Measurements from ENCODE around the gene PRELID2. TPM values are rescaled to one million over a fixed set of nuclear protein-coding genes. Genes with fewer than 3 reads are reported as not detected.

PRELID2 gene
- total and polyA plus RNA-seq, 7 donors, result 0.39 to 3.0 (median 1.3) TPM

- peaks cover 11% of the 10 kb centered on the region for H3K4me1 ChIP-seq
- intact Hi-C loops (cut with DNase I), result no loop called here
- no peaks in the 10 kb centered on the region for H3K36me3 ChIP-seq (ENCODE audit: insufficient read depth in 1 of 2, low read depth in 1 of 2)
- no peak overlapping the region for H3K4me3 ChIP-seq
- DNase-seq, result no peak
- H3K27me3 ChIP-seq (ENCODE audit: insufficient read depth in 3 of 3, low read length in 2 of 3), result no peaks in the 10 kb centered on the region
- TF ChIP-seq CTCF (IDR thresholded peaks at IDR 0.05), result no peak
- no peaks in the 10 kb centered on the region for H3K9me3 ChIP-seq
- ATAC-seq, result peak; percentile 56 to 72 (median 65)
- 90% methylated on average over 2 of the region's 2 CpGs for WGBS, 3 donors
- H3K27ac ChIP-seq, result no peak overlapping the region
Measured at GRCh38 chr5:145854651-145855258, 19.6 kb upstream of the PRELID2 start.

GRCh38 chr5:145853781-145854376 is 18.7 kb upstream of the PRELID2 start:
- TF ChIP-seq CTCF (IDR thresholded peaks at IDR 0.05), result no peak
- Histone ChIP-seq H3K27me3 (ENCODE audit: insufficient read depth in 3 of 3, low read length in 2 of 3) (no peaks in the 10 kb centered on the region), H3K4me3 (no peak overlapping the region), H3K36me3 (ENCODE audit: insufficient read depth in 1 of 2, low read depth in 1 of 2) (no peaks in the 10 kb centered on the region), H3K27ac (no peak overlapping the region), H3K9me3 (no peaks in the 10 kb centered on the region), H3K4me1 (peaks cover 11% of the 10 kb centered on the region)
- ATAC-seq (no peak), DNase-seq (no peak)
- intact Hi-C loops (cut with DNase I), result no loop called here
- 96 to 99% (median 98%) methylated on average over 3 of the region's 3 CpGs for WGBS, 3 donors

- H3K9me3 ChIP-seq, result no peaks in the 10 kb centered on the region
- peaks cover 11% of the 10 kb centered on the region for H3K4me1 ChIP-seq
- H3K4me3 ChIP-seq, result no peak overlapping the region
- no peaks in the 10 kb centered on the region for H3K36me3 ChIP-seq (ENCODE audit: insufficient read depth in 1 of 2, low read depth in 1 of 2)
- DNase-seq, result no peak
- no peak for ATAC-seq
- H3K27ac ChIP-seq, result no peak overlapping the region
- no peak for TF ChIP-seq CTCF (IDR thresholded peaks at IDR 0.05)
- intact Hi-C loops (cut with DNase I), result no loop called here
- H3K27me3 ChIP-seq (ENCODE audit: insufficient read depth in 3 of 3, low read length in 2 of 3), result no peaks in the 10 kb centered on the region
- WGBS, 3 donors, result 56 to 60% (median 57%) methylated on average over 3 of the region's 3 CpGs
Measured at GRCh38 chr5:145852990-145853389, 17.8 kb upstream of the PRELID2 start.

- Histone ChIP-seq H3K27me3 (ENCODE audit: insufficient read depth in 3 of 3, low read length in 2 of 3) (peaks cover 0 to 3% (median 0%) of the 10 kb centered on the region in 3 donors), H3K9me3 (no peaks in the 10 kb centered on the region), H3K4me1 (no peaks in the 10 kb centered on the region), H3K4me3 (no peak overlapping the region), H3K27ac (no peak overlapping the region), H3K36me3 (ENCODE audit: insufficient read depth in 1 of 2, low read depth in 1 of 2) (no peaks in the 10 kb centered on the region)
- DNase-seq, result no peak
- ATAC-seq, result no peak
- intact Hi-C loops (cut with DNase I), result loop anchor here in 1 of 2 donors (10.0 kb wide), 1 partner anchor 196 kb away; no protein-coding TSS in a partner anchor
- 85 to 90% (median 90%) methylated on average over 1 of the region's 1 CpG for WGBS, 3 donors
- no peak for TF ChIP-seq CTCF (IDR thresholded peaks at IDR 0.05)
Measured at GRCh38 chr5:145848854-145849253, 13.7 kb upstream of the PRELID2 start.

Measured in psoas muscle (tissue), 8 donors.